GM12864 (cell line): Measurements from ENCODE around the gene SAMSN1.
"Not testable (repeated sequence)": the region's sequence is repeated elsewhere in the genome, so short reads cannot be mapped to it uniquely, and the experiment has no call there.

Experiments
- DNase-seq: peaks from one replicate; pipeline ENCODE4 v3.0.0-alpha.2; 2011; ENCODE audit warnings: low read depth
- H3K4me3 ChIP-seq: 2 replicates; pipeline ENCODE4 v1.5.1; 2011; ENCODE audit warnings: mild to moderate bottlenecking, low read depth, low read length, control low read depth
- TF ChIP-seq, protein P1 (sequence below): IDR thresholded peaks from 2 replicates; pipeline ENCODE4 v1.5.1; 2011; ENCODE audit warnings: low read depth, mild to moderate bottlenecking, moderate library complexity, low read length, control low read depth, inconsistent platforms; ENCODE audit errors: missing control alignments

The SAMSN1 gene

DNA sequence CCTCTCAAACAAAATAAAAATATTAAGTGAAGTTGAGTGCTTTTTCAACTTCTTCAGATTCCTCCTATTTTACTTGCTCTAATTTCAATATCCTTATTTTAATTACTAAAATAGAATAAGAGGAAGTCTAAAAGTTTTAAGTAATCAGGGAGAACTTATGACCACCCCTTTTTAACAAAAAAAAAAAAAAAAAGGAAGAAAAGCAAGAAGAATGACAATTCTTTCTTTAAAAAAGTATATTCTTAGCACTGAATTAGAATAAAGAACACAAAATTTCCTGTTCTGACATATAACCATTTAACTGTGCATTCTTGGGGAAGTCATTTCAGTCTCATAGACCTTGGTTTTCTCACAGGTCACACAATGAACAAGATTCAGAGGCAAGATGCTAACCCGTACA is 46.8 kb downstream of the SAMSN1 start:
- no peak overlapping the region for H3K4me3 ChIP-seq
- no peak for DNase-seq
- TF ChIP-seq, protein P1, sequence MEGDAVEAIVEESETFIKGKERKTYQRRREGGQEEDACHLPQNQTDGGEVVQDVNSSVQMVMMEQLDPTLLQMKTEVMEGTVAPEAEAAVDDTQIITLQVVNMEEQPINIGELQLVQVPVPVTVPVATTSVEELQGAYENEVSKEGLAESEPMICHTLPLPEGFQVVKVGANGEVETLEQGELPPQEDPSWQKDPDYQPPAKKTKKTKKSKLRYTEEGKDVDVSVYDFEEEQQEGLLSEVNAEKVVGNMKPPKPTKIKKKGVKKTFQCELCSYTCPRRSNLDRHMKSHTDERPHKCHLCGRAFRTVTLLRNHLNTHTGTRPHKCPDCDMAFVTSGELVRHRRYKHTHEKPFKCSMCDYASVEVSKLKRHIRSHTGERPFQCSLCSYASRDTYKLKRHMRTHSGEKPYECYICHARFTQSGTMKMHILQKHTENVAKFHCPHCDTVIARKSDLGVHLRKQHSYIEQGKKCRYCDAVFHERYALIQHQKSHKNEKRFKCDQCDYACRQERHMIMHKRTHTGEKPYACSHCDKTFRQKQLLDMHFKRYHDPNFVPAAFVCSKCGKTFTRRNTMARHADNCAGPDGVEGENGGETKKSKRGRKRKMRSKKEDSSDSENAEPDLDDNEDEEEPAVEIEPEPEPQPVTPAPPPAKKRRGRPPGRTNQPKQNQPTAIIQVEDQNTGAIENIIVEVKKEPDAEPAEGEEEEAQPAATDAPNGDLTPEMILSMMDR = no peak

DNA sequence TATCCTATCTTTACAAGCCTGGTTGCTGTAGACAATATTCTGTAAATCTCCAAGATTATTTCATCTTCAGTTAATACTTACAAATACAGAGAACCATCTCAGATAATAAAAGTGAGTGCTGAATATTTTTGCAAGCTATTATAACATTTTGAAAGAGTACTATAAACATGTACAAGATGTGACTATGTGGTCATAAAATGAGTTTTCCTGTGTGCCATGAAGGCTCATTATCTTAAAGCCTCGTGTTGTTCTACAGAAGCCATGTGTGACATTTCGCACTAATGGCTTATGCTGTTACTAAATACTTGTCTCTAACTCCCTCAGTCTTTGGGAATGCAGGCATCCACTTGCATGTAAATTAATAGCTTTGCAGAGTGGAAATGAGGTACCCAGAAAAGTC is 48.3 kb downstream of the SAMSN1 start:
- no peak overlapping the region for H3K4me3 ChIP-seq
- TF ChIP-seq, protein P1 = no peak
- no peak for DNase-seq

DNA sequence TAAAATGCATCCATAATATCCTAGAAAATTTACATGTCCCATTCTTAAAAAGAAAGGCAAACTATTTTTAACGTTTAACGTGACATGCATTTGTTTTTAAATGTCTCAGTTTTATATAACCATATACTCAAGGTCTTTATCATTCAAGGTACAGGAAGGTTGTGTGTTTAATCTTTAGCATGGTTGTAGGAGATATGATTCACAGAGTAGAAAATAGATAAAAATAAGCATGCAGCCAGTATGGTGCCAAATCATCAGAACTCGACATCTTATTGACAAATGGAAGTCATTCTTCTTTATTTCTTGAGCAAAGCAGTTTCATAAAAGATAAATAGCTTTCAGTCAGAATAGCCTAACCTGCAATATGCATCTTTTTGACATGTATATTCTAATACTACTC is 51.0 kb downstream of the SAMSN1 start:
- no peak overlapping the region for H3K4me3 ChIP-seq
- DNase-seq = no peak
- TF ChIP-seq, protein P1 = no peak

DNA sequence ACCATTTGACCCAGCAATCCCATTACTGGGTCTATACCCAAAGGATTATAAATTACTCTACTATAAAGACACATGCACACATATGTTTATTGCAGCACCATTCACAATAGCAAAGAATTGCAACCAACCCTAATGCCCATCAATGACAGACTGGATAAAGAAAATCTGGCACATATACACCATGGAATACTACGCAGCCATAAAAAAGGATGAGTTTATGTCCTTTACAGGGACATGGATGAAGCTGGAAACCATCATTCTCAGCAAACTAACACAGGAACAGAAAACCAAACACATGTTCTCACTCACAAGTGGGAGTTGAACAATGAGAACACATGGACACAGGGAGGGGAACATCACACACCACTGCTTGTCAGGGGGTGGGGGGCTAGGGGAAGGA is 51.9 kb downstream of the SAMSN1 start:
- not testable (repeated sequence) for H3K4me3 ChIP-seq, DNase-seq

DNA sequence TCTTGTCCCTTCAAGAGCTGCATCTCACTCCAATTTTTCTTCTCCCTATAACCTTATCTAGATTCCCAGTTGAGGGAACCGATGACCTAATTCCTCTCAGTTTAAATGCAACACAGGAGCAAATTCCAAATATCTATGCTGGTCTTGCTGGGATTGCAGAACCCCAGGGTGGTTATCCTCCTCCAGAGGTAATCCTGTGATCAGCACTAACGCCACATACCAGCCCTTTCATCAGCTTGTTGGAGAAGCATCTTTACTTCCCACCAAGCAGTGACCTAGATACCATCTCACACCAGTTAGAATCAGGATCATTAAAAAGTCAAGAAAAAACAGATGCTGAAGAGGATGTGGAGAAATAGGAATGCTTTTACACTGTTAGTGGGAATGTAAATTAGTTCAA is 52.4 kb downstream of the SAMSN1 start:
- TF ChIP-seq, protein P1 = no peak
- no peak overlapping the region for H3K4me3 ChIP-seq
- no peak for DNase-seq

DNA sequence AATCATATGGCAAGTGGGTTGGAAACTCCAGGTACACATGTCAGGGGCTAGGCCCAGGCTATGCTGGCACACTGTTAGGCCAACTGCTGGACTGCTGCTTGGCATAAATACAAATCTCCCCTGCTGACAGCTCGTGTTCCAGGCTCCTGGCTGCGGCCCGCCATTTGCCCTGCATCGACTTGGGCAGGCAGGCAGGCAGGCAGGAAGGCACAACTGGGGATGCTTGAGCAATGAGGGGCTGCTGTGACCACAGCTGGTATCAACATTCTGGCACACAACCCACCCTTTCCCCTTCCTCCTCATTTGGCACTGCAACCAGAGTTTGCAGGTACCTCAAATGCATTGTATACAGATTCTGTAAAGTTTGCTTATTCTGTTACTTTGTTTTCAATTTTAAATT is 53.2 kb downstream of the SAMSN1 start:
- no peak for DNase-seq
- TF ChIP-seq, protein P1 = no peak

DNA sequence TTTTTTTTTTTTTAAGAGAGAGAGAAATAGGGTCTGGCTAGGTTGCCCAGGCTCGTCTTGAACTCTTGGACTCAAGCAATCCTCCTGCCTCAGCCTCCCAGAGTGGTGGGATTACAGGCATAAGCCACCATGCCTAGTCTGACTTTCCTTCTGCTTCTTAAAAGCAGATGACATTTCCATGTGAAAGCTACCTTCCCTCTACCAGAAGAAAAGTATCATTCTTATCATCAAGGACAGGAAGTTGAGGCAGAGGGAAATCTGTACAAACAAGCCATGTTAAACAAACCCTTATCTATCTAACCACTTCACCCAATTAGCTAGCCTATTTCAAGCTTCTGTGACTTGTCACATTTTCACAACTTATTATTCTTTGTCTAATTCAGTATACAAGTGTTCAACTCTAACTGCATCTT is 54.8 kb downstream of the SAMSN1 start:
- no peak overlapping the region for H3K4me3 ChIP-seq
- no peak for DNase-seq
- TF ChIP-seq, protein P1 = no peak

More for the DNA sequence above, 53.2 kb downstream of the SAMSN1 start:
- no peak overlapping the region for H3K4me3 ChIP-seq
